T1000 (cell line): Measurements from ENCODE around the gene TSPY2.
"Not testable (repeated sequence)": the region's sequence is repeated elsewhere in the genome, so short reads cannot be mapped to it uniquely, and the experiment has no call there.

Experiments
- DNase-seq: peaks from one replicate; lab custom pipeline; 2025; ENCODE audit warnings: mixed read lengths; lab: John Stamatoyannopoulos, UW

The TSPY2 gene, protein sequence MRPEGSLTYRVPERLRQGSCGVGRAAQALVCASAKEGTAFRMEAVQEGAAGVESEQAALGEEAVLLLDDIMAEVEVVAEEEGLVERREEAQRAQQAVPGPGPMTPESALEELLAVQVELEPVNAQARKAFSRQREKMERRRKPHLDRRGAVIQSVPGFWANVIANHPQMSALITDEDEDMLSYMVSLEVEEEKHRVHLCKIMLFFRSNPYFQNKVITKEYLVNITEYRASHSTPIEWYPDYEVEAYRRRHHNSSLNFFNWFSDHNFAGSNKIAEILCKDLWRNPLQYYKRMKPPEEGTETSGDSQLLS

DNA sequence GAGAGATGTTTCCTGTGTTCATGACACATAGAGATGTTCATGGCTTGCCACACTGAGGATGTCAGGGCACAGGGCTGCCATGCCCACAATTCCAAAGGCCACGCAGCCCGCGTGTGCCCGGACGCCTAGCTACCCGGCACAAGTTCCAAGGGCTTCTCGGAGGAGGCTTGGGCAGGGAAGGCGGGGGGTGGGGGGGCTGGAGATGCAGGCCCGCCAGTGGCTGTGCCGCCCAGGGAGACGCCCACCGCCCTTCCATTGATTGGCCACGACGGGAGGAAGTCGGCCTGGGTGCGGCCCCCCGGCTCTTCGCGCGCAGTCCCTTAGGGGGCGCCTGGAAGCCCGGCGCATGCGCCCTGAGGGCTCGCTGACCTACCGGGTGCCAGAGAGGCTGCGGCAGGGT, at the start of gene TSPY2:
TSPY2 (plus strand) TSS at position 301 of the 400 bp plus-strand sequence; CDS start at position 347, 46 bp downstream.
- DNase-seq: not testable (repeated sequence)

DNA sequence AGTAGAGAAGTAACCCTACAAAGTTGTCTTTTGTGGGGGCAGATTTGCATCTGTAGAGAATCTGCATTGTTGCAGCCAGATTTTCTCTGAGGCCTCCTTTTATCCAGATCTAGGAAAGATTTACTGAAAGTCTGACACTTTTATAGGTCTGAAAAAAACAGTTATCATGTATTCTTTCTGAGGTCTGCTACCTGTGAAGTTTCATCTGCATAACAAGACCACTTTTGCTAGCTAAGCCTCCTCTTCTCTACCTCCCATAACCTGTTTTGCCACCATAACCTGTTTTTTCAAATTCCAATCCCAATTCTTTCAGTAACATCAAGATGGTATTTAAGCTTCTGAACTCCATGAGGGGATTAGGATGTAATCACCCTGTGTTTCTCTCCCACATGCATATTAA, 36.5 kb upstream of the TSPY2 start:
- not testable (repeated sequence) for DNase-seq

DNA sequence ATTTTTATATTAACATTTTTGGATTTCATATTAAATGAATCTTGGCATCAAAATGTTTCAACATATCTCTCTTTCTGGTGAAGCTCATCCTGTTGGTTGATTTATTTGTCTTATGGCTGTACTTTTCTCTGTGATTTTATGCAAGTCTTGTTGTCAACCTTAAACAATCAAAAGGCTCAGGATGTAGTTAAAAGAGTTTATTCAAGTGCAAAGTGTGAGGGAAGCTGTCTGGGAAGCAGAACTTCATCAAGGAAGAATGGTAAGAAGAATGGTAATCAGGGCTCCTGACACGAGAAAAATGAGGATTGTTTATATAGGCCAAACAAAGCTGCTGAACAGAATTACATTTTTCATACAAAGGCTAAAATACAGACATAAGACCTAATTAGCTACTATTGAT, 29.0 kb upstream of the TSPY2 start:
- not testable (repeated sequence) for DNase-seq

DNA sequence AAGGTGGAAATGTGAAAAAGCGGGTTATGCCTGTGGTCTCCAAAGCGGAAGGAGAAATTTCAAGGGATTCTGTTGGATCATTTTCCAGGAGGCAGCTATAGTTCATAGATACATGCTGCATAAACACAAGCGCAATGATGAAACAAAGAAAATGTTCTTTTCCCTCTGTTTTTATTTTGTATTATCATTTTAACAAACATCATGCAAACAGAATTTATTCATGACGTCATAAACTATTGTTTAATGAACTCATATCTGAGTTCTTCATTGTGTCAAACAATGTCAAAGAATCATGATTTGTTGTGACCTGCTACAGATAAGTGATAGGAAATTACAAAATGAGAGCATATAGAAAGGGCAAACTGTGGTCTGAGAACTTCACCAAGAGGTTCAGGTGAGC, 23.8 kb downstream of the TSPY2 start:
- DNase-seq: not testable (repeated sequence)
